HEK293T (cell line): ENCODE results near the gene CAMK2A.

Experiments
- BHLHE40 ChIP-seq: fragments of 450-650 bp; IDR thresholded peaks from 2 replicates; pipeline ENCODE4 v1.6.1; 2016; ENCODE audit warnings: mild to moderate bottlenecking, moderate library complexity, borderline replicate concordance
- FOXA1 ChIP-seq: fragments of 450-650 bp; IDR thresholded peaks from 2 replicates; pipeline ENCODE4 v1.6.1; 2016; ENCODE audit warnings: mild to moderate bottlenecking
- FOXK2 ChIP-seq: fragments of 450-650 bp; IDR thresholded peaks from 2 replicates; pipeline ENCODE4 v1.6.1; 2016; ENCODE audit warnings: mild to moderate bottlenecking
- LEF1 ChIP-seq: fragments of 450-650 bp; IDR thresholded peaks from 2 replicates; pipeline ENCODE4 v1.6.1; 2017; ENCODE audit warnings: mild to moderate bottlenecking, borderline replicate concordance
- SUZ12 ChIP-seq: fragments of 450-650 bp; IDR thresholded peaks from 2 replicates; pipeline ENCODE4 v1.6.1; 2016; ENCODE audit warnings: mild to moderate bottlenecking

DNA sequence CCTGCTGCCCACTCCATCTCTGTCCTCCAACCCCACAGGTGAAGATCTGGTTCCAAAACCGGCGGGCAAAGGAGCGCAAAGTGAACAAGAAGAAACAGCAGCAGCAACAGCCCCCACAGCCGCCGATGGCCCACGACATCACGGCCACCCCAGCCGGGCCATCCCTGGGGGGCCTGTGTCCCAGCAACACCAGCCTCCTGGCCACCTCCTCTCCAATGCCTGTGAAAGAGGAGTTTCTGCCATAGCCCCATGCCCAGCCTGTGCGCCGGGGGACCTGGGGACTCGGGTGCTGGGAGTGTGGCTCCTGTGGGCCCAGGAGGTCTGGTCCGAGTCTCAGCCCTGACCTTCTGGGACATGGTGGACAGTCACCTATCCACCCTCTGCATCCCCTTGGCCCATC is 106.1 kb downstream of the CAMK2A start:
- TF ChIP-seq LEF1 (no peak), BHLHE40 (no peak), SUZ12 (no peak), FOXA1 (no peak), FOXK2 (no peak)
